ENCODE results near the gene INTS12. TPM values are rescaled to one million over a fixed set of nuclear protein-coding genes. Genes with fewer than 3 reads are reported as not detected.

Gene INTS12
- total and polyA plus RNA-seq, 2 of the 8 experiments (the other 6 are each of a cell fraction or from before 2014, with no cell fraction given), result 12.3 to 14.1 TPM

DNA sequence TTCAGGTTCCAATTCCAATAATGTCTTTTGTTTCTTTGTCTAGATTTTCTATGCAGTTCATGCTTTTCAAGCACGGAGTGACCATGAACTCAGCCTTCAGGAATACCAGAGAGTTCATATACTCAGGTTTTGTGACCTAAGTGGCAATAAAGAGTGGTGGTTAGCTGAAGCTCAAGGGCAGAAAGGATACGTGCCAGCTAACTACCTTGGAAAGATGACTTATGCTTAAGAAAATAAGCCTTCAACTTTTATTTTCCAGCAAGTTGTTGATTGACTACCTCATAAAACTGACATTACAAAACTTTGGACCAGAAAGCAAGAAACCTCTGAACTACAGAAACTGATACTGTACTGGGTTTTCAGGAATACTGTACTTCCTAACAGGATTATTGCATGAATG is 30.8 kb downstream of the INTS12 start:
- no peaks in the 10 kb centered on the region for H3K79me1 ChIP-seq (ENCODE audit: low read depth, low read length)
- no peaks in the 10 kb centered on the region for H3K27me3 ChIP-seq (replicated peaks in 1 of 4; ENCODE audit: control insufficient read depth in 3 of 4, extremely low read depth in 1 of 4, insufficient read depth in 3 of 4, low read length in 3 of 4)
- H4K5ac ChIP-seq (ENCODE audit: insufficient read length, low read depth, low read length), result no peak overlapping the region
- H3K14ac ChIP-seq (ENCODE audit: insufficient read length), result no peak overlapping the region
- ChIA-PET CTCF (ENCODE audit: partially characterized antibody) (interaction anchor here (0.6 to 3.2 kb wide), 2 partner anchors 12 to 1407 kb away, joined by 3 to 19 read pairs; no protein-coding TSS in a partner anchor), POLR2A (ENCODE audit: partially characterized antibody) (no interaction called here)
- no peak overlapping the region for H2AFZ ChIP-seq (ENCODE audit: low read length)
- no peak overlapping the region for H2BK15ac ChIP-seq (ENCODE audit: low read length)
- no peaks in the 10 kb centered on the region for H3K79me2 ChIP-seq (ENCODE audit: control insufficient read depth in 1 of 2, insufficient read depth in 2 of 2, low read length in 2 of 2)
- no peak overlapping the region for H3K27ac ChIP-seq (ENCODE audit: low read depth, low read length)
- H3K4me2 ChIP-seq (ENCODE audit: insufficient read depth in 1 of 2, low read depth in 2 of 2, low read length in 2 of 2), result no peak overlapping the region
- H2BK20ac ChIP-seq (ENCODE audit: low read length), result no peak overlapping the region
- no peak overlapping the region for H2BK12ac ChIP-seq (ENCODE audit: low read depth, low read length)
- H3K9me3 ChIP-seq (ENCODE audit: insufficient read depth in 2 of 2, low read depth in 1 of 2, low read length in 1 of 2), result no peaks in the 10 kb centered on the region
- peak overlapping the region; percentile 85 for H4K91ac ChIP-seq (replicated peaks; ENCODE audit: insufficient read length, low read length)
- H2BK5ac ChIP-seq (ENCODE audit: low read depth, low read length), result no peak overlapping the region
- WGBS, 2 experiments (ENCODE audit: extremely low coverage in 1 of 2, insufficient coverage in 1 of 2, insufficient read length in 1 of 2, insufficient replicate concordance in 2 of 2, low coverage in 1 of 2, low lambda C conversion rate in 2 of 2, missing lambda C conversion rate in 1 of 2), result 89% methylated on average over 2 of the region's 2 CpGs; no CpG with 5 or more reads in 1 of the 2 experiments
- H3K23me2 ChIP-seq (ENCODE audit: low read depth, low read length), result no peaks in the 10 kb centered on the region
- H4K20me1 ChIP-seq (replicated peaks in 1 of 2; ENCODE audit: control insufficient read depth in 1 of 2, insufficient read depth in 2 of 2, low read length in 2 of 2), result peaks cover 0 to 1% of the 10 kb centered on the region in 2 experiments
- H3K18ac ChIP-seq (ENCODE audit: extremely low read depth, low read length), result no peak overlapping the region
- H3K4me3 ChIP-seq (ENCODE audit: extremely low read depth in 1 of 4, insufficient read depth in 2 of 4, low read depth in 3 of 4, low read length in 4 of 4), result no peak overlapping the region
- H3K4ac ChIP-seq (replicated peaks; ENCODE audit: insufficient read length, low read depth, low read length), result no peak overlapping the region
- H3K23ac ChIP-seq (ENCODE audit: insufficient read length), result no peak overlapping the region
- H3K4me1 ChIP-seq (replicated peaks in 1 of 4; ENCODE audit: control insufficient read depth in 3 of 4, insufficient read depth in 4 of 4, low read length in 3 of 4), result peaks cover 0 to 3% (median 0%) of the 10 kb centered on the region in 4 experiments; a peak in 1 of 7 replicates
- no peak overlapping the region for H3K9ac ChIP-seq (replicated peaks in 1 of 4; ENCODE audit: extremely low read depth in 1 of 4, low read depth in 3 of 4, low read length in 3 of 4)
- H2BK120ac ChIP-seq (replicated peaks; ENCODE audit: low read depth, low read length), result no peak overlapping the region
- no peak for FAIRE-seq
- no peak for DNase-seq (ENCODE audit: low read depth in 1 of 2, low spot score in 2 of 2)
- H2AK5ac ChIP-seq (ENCODE audit: low read depth, low read length), result no peak overlapping the region
- H4K8ac ChIP-seq (ENCODE audit: extremely low read depth, insufficient read depth, low read length), result no peak overlapping the region
- H3K56ac ChIP-seq (replicated peaks; ENCODE audit: insufficient read length, low read depth, low read length), result no peak overlapping the region
- peaks cover 0 to 2% (median under 1%) of the 10 kb centered on the region in 4 experiments; a peak in 2 of 8 replicates for H3K36me3 ChIP-seq (ENCODE audit: control insufficient read depth in 2 of 4, insufficient read depth in 4 of 4, low read length in 3 of 4)
- TF ChIP-seq CTBP2 (IDR thresholded peaks at IDR 0.05; ENCODE audit: borderline replicate concordance, insufficient read depth, insufficient read length, low read length) (no peak), NRF1 (IDR thresholded peaks at IDR 0.05; ENCODE audit: low read depth, low read length) (no peak), EP300 (IDR thresholded peaks at IDR 0.05; ENCODE audit: borderline replicate concordance in 1 of 2, low read depth in 2 of 2, low read length in 2 of 2) (no peak), PHF8 (conservative IDR thresholded peaks at IDR 0.05; ENCODE audit: low read depth, low read length) (no peak), SP2 (IDR thresholded peaks at IDR 0.05; ENCODE audit: low read length) (no peak), HDAC6 (IDR thresholded peaks at IDR 0.05; ENCODE audit: low read depth, low read length) (no peak), RFX5 (IDR thresholded peaks at IDR 0.05; ENCODE audit: borderline replicate concordance, low read depth, low read length) (no peak), SIRT6 (IDR thresholded peaks at IDR 0.05; ENCODE audit: low read length) (no peak), CHD1 (IDR thresholded peaks at IDR 0.05; ENCODE audit: low read depth, low read length) (no peak), CBX5 (IDR thresholded peaks at IDR 0.05; ENCODE audit: low read depth, low read length) (no peak), EZH2 (IDR thresholded peaks at IDR 0.05; ENCODE audit: low read depth, low read length, severe bottlenecking) (no peak), BRCA1 (IDR thresholded peaks at IDR 0.05; ENCODE audit: low read depth, low read length) (no peak), JUND (IDR thresholded peaks at IDR 0.05; ENCODE audit: low read length) (no peak), FOSL1 (IDR thresholded peaks at IDR 0.05; ENCODE audit: insufficient read depth, low read depth, low read length) (no peak)
- TF ChIP-seq, protein P1, sequence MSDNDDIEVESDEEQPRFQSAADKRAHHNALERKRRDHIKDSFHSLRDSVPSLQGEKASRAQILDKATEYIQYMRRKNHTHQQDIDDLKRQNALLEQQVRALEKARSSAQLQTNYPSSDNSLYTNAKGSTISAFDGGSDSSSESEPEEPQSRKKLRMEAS (IDR thresholded peaks at IDR 0.05), result no peak
